H9 (cell line): Measurements from ENCODE around the gene GDPD2. TPM values are rescaled to one million over a fixed set of nuclear protein-coding genes. Genes with fewer than 3 reads are reported as not detected.

Source experiments
- DNase-seq: peaks from one replicate; pipeline ENCODE4 v3.0.0-alpha.2; 2017
- H2AFZ ChIP-seq: one replicate; pipeline ENCODE4 v1.6.1; 2013; ENCODE audit warnings: mild to moderate bottlenecking, low read length, control low read depth, moderate library complexity
- H2AK5ac ChIP-seq: 2 replicates; pipeline ENCODE4 v1.6.1; 2013; ENCODE audit warnings: low read length, control low read depth, mixed read lengths; ENCODE audit not compliant: insufficient read length
- H2BK120ac ChIP-seq: one replicate; pipeline ENCODE4 v1.6.1; 2013; ENCODE audit warnings: low read depth, mild to moderate bottlenecking, low read length, control low read depth, inconsistent platforms; ENCODE audit not compliant: poor library complexity, severe bottlenecking
- H2BK12ac ChIP-seq: 2 replicates; pipeline ENCODE4 v1.6.1; 2013; ENCODE audit warnings: low read length, control low read depth, mixed read lengths, low read depth; ENCODE audit not compliant: insufficient read length
- H2BK15ac ChIP-seq: 2 replicates; pipeline ENCODE4 v1.6.1; 2013; ENCODE audit warnings: low read depth, low read length, control low read depth
- H2BK20ac ChIP-seq: one replicate; pipeline ENCODE4 v1.6.1; 2013; ENCODE audit warnings: low read depth, mild to moderate bottlenecking, low read length, control low read depth, inconsistent platforms; ENCODE audit not compliant: poor library complexity, severe bottlenecking
- H2BK5ac ChIP-seq: 2 replicates; pipeline ENCODE4 v1.6.1; 2013; ENCODE audit warnings: low read length, control low read depth, mixed read lengths; ENCODE audit not compliant: insufficient read length
- H3K14ac ChIP-seq: 2 replicates; pipeline ENCODE4 v1.6.1; 2013; ENCODE audit warnings: low read length, control low read depth; ENCODE audit not compliant: insufficient read depth
- H3K18ac ChIP-seq: 2 replicates; pipeline ENCODE4 v1.6.1; 2013; ENCODE audit warnings: low read depth, mild to moderate bottlenecking, mixed read lengths, low read length, control low read depth; ENCODE audit not compliant: insufficient read length
- H3K23ac ChIP-seq: 2 replicates; pipeline ENCODE4 v1.6.1; 2013; ENCODE audit warnings: low read length, control low read depth, mixed read lengths, low read depth; ENCODE audit not compliant: insufficient read length
- H3K23me2 ChIP-seq: 2 replicates; pipeline ENCODE4 v1.6.1; 2013; ENCODE audit warnings: low read depth, mild to moderate bottlenecking, mixed read lengths, low read length, control low read depth; ENCODE audit not compliant: insufficient read length, poor library complexity, severe bottlenecking
- H3K27ac ChIP-seq: 2 replicates; pipeline ENCODE4 v1.5.1; 2013; ENCODE audit warnings: low read length, control low read depth, mixed read lengths, low read depth; ENCODE audit not compliant: insufficient read length
- H3K27me3 ChIP-seq: 2 replicates; pipeline ENCODE4 v1.6.1; 2013; ENCODE audit warnings: low read length, control low read depth, inconsistent platforms; ENCODE audit not compliant: insufficient read depth
- H3K4ac ChIP-seq: 2 replicates; pipeline ENCODE4 v1.6.1; 2013; ENCODE audit warnings: low read depth, mild to moderate bottlenecking, control low read depth, inconsistent platforms, low read length, moderate library complexity
- H3K4me1 ChIP-seq: 2 replicates; pipeline ENCODE4 v1.6.1; 2013; ENCODE audit warnings: low read length, control low read depth, inconsistent platforms; ENCODE audit not compliant: insufficient read depth
- H3K4me2 ChIP-seq: 2 replicates; pipeline ENCODE4 v1.6.1; 2013; ENCODE audit warnings: low read length, control low read depth, mixed read lengths; ENCODE audit not compliant: insufficient read length, insufficient read depth
- H3K56ac ChIP-seq: 2 replicates; pipeline ENCODE4 v1.6.1; 2013; ENCODE audit warnings: low read depth, mild to moderate bottlenecking, mixed read lengths, low read length, control low read depth; ENCODE audit not compliant: insufficient read length
- H3K79me1 ChIP-seq: 2 replicates; pipeline ENCODE4 v1.6.1; 2013; ENCODE audit warnings: low read depth, mild to moderate bottlenecking, moderate library complexity, low read length, control low read depth, inconsistent platforms; ENCODE audit not compliant: insufficient read depth, poor library complexity, severe bottlenecking
- H3K79me2 ChIP-seq: 2 replicates; pipeline ENCODE4 v1.6.1; 2013; ENCODE audit warnings: low read length, control low read depth, inconsistent platforms; ENCODE audit not compliant: insufficient read depth
- H3K9ac ChIP-seq: 2 replicates; pipeline ENCODE4 v1.6.1; 2013; ENCODE audit warnings: low read length, control low read depth, mixed read lengths; ENCODE audit not compliant: insufficient read length; ENCODE audit errors: extremely low read depth
- H3K9me3 ChIP-seq: one replicate; pipeline ENCODE4 v1.6.1; 2013; ENCODE audit warnings: low read depth, low read length, inconsistent platforms; ENCODE audit not compliant: control insufficient read depth
- H3T11ph ChIP-seq: one replicate; pipeline ENCODE4 v1.6.1; 2013; ENCODE audit warnings: mild to moderate bottlenecking, low read length, control low read depth, inconsistent platforms
- H4K20me1 ChIP-seq: one replicate; pipeline ENCODE4 v1.6.1; 2013; ENCODE audit not compliant: control insufficient read depth, insufficient read length, insufficient read depth
- H4K5ac ChIP-seq: 2 replicates; pipeline ENCODE4 v1.6.1; 2013; ENCODE audit warnings: low read depth, mild to moderate bottlenecking, mixed read lengths, low read length, control low read depth; ENCODE audit not compliant: insufficient read length
- H4K8ac ChIP-seq: replicated peaks from 2 replicates; pipeline ENCODE4 v1.6.1; 2013; ENCODE audit warnings: low read length, control low read depth, mixed read lengths, low read depth; ENCODE audit not compliant: insufficient read length
- H4K91ac ChIP-seq: 2 replicates; pipeline ENCODE4 v1.6.1; 2013; ENCODE audit warnings: low read depth, mild to moderate bottlenecking, moderate library complexity, mixed read lengths, low read length, control low read depth; ENCODE audit not compliant: insufficient read length
- H3K27ac Mint-ChIP-seq, 3 experiments: 2 replicates in 2 of 3; 3 replicates in 1 of 3; pipeline ENCODE4 v1.8.0; 2020 to 2021; ENCODE audit warnings: mixed read lengths in 3 of 3, mild to moderate bottlenecking in 1 of 3, moderate library complexity in 1 of 3
- H3K27me3 Mint-ChIP-seq: 2 replicates; pipeline ENCODE4 v1.8.0; 2021; ENCODE audit warnings: low read depth, mild to moderate bottlenecking, moderate library complexity, mixed read lengths
- H3K36me3 Mint-ChIP-seq, 3 experiments: 2 replicates in 2 of 3; 3 replicates in 1 of 3; pipeline ENCODE4 v1.8.0; 2020 to 2021; ENCODE audit warnings: low read depth in 3 of 3, mixed read lengths in 3 of 3; ENCODE audit not compliant: insufficient read depth in 1 of 3
- H3K4me1 Mint-ChIP-seq, 2 experiments: 2 replicates each; pipeline ENCODE4 v1.8.0; 2020; ENCODE audit warnings: mixed read lengths in 2 of 2
- H3K4me3 Mint-ChIP-seq, 2 experiments: 2 replicates in 1 of 2; 3 replicates in 1 of 2; pipeline ENCODE4 v1.8.0; 2020 to 2021; ENCODE audit warnings: mild to moderate bottlenecking in 2 of 2, mixed read lengths in 2 of 2, moderate library complexity in 1 of 2
- H3K9me3 Mint-ChIP-seq, 2 experiments: 2 replicates in 1 of 2; 3 replicates in 1 of 2; pipeline ENCODE4 v1.8.0; 2020; ENCODE audit warnings: mild to moderate bottlenecking in 2 of 2, mixed read lengths in 2 of 2, moderate library complexity in 1 of 2
- WGBS: extraction: QIAGEN DNeasy Blood & Tissue Kit; methylation state at CpG from one replicate; pipeline ENCODE4 v1.1.7; 2013; ENCODE audit warnings: missing lambda C conversion rate, low lambda C conversion rate, mixed read lengths; ENCODE audit not compliant: insufficient read length; ENCODE audit errors: extremely low coverage; 5-methylcytosine and 5-hydroxymethylcytosine counted together
- total RNA-seq: library from RNA; stranded (reverse); gene quantifications from 2 replicates; pipeline ENCODE4 v1.2.1, GENCODE V29; 2021
- TF ChIP-seq, protein P1 (sequence below): fragments of 200-600 bp; sonication (generic); conservative IDR thresholded peaks from 3 replicates; pipeline ENCODE4 v1.8.0; 2021; ENCODE audit warnings: antibody characterized with exemption, mild to moderate bottlenecking

Gene GDPD2
- total RNA-seq, 1 experiment from 2014 or later, result 13.9 TPM

DNA sequence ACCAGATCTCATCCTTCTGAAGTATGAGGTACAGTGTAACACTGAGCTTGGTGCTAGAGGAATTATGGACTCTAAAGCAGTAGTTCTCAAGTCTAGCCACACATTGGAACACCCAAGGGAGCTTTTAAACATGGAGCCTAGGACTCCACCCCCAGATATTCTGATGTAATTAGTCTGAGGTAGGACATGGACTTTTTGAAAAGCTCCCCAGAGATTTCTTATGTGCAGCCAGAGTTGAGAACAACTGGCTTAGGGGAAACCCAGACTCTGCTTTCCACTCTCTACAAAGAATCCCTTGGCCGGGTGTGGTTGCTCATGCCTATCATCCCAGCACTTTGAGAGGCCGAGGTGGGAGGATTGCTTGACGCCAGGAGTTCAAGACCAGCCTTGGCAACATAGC, 11.6 kb upstream of the GDPD2 start:
- no peak for DNase-seq
- no peak overlapping the region for H3K18ac ChIP-seq
- no peak overlapping the region for H3K23ac ChIP-seq
- no peak overlapping the region for H3K4ac ChIP-seq
- no CpG with 5 or more reads among the region's 3 CpGs for WGBS
- no peak overlapping the region for H4K5ac ChIP-seq
- no peak overlapping the region for H3K14ac ChIP-seq
- no peak overlapping the region for H2BK15ac ChIP-seq
- no peaks in the 10 kb centered on the region for H4K20me1 ChIP-seq
- no peaks in the 10 kb centered on the region for H3K79me2 ChIP-seq
- H2BK12ac ChIP-seq, result no peak overlapping the region
- no peak overlapping the region for H2BK120ac ChIP-seq
- TF ChIP-seq, protein P1, sequence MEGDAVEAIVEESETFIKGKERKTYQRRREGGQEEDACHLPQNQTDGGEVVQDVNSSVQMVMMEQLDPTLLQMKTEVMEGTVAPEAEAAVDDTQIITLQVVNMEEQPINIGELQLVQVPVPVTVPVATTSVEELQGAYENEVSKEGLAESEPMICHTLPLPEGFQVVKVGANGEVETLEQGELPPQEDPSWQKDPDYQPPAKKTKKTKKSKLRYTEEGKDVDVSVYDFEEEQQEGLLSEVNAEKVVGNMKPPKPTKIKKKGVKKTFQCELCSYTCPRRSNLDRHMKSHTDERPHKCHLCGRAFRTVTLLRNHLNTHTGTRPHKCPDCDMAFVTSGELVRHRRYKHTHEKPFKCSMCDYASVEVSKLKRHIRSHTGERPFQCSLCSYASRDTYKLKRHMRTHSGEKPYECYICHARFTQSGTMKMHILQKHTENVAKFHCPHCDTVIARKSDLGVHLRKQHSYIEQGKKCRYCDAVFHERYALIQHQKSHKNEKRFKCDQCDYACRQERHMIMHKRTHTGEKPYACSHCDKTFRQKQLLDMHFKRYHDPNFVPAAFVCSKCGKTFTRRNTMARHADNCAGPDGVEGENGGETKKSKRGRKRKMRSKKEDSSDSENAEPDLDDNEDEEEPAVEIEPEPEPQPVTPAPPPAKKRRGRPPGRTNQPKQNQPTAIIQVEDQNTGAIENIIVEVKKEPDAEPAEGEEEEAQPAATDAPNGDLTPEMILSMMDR, result no peak
- H3K27ac ChIP-seq, result no peak overlapping the region
- no peaks in the 10 kb centered on the region for H3K27me3 ChIP-seq
- H3T11ph ChIP-seq, result no peak overlapping the region
- H3K56ac ChIP-seq, result no peak overlapping the region
- no peak overlapping the region for H3K9ac ChIP-seq
- H4K91ac ChIP-seq, result no peak overlapping the region
- no peak overlapping the region for H3K27ac Mint-ChIP-seq
- no peak overlapping the region for H3K4me3 Mint-ChIP-seq
- no peaks in the 10 kb centered on the region for H3K79me1 ChIP-seq
- peaks cover 29% of the 10 kb centered on the region for H3K9me3 ChIP-seq
- H3K9me3 Mint-ChIP-seq, result peaks cover 42 to 52% of the 10 kb centered on the region in 2 experiments
- no peaks in the 10 kb centered on the region for H3K23me2 ChIP-seq
- H2BK5ac ChIP-seq, result no peak overlapping the region
- H3K27me3 Mint-ChIP-seq, result no peaks in the 10 kb centered on the region
- H3K4me1 Mint-ChIP-seq, result no peaks in the 10 kb centered on the region
- no peak overlapping the region for H2BK20ac ChIP-seq
- H3K4me1 ChIP-seq, result no peaks in the 10 kb centered on the region
- no peak overlapping the region for H2AFZ ChIP-seq
- no peak overlapping the region for H4K8ac ChIP-seq
- H3K36me3 Mint-ChIP-seq, result peaks cover 11 to 52% (median 21%) of the 10 kb centered on the region in 3 experiments
- no peak overlapping the region for H3K4me2 ChIP-seq
- no peak overlapping the region for H2AK5ac ChIP-seq
